Stimulated activated CD8-positive, alpha-beta memory T cell treated with anti-CD3 and anti-CD28 coated beads, Interleukin-4, amount 100 ng/mL, for 4 hours (primary cell): ENCODE results near the gene PLGRKT.
"Not testable (repeated sequence)": the region's sequence is repeated elsewhere in the genome, so short reads cannot be mapped to it uniquely, and the experiment has no call there.

Experiments used
- DNase-seq, 2 donors: peaks; one replicate each; pipeline ENCODE4 v3.0.0-alpha.2; 2020; ENCODE audit warnings: low read depth in 2 of 2, low spot score in 1 of 2

Gene PLGRKT

DNA sequence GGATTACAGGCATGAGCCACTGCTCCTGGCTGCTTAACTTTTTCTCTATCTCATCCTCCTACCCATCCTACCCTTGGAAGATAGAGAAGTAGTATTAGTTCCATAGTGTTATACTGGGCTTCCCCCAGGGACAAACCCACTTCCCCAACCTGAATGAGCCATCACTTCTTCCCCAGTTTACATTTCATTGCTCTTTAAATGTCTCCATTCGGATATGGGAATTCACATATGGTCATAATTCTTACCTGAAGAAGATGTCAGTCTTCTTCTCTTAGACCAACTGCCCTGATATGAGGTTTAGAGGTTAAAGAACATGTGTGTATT is 14.5 kb upstream of the PLGRKT start:
- no peak for DNase-seq

GRCh38 chr9:5450359-5451091 is 12.8 kb upstream of the PLGRKT start, which contains the start of gene CD274:
CD274 (plus strand) TSS chr9:5450542; CDS start chr9:5456114, 5,572 bp downstream.
- DNase-seq: peak; percentile 58 to 74

- DNase-seq: no peak
These were observed 12.0 kb upstream of the PLGRKT start for GRCh38 chr9:5449521-5450358.

GRCh38 chr9:5448461-5449435 is 11.0 kb upstream of the PLGRKT start:
- DNase-seq: no peak

- DNase-seq: no peak
These were observed 10.3 kb upstream of the PLGRKT start for GRCh38 chr9:5448016-5448415.

GRCh38 chr9:5447337-5447736 is 9.6 kb upstream of the PLGRKT start:
- no peak for DNase-seq

GRCh38 chr9:5446451-5447236 is 8.9 kb upstream of the PLGRKT start:
- DNase-seq: no peak

DNA sequence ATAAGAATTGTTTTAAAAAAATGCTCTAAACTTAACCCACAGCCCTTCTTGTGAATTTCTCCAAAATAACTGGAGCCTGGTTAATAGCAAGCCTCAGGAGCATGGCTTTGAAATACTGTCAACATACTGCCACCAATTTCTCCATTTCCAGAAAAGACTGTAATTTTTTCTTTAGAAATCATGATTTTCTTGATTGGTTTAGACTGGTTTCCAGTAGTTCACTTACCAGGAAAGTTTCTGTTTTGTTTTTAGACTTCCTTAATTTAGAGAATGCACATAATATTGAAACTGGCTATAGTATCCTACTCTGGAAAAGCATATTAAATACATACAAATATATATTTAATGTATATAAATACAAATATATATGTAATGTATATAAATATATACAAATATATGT is 8.2 kb upstream of the PLGRKT start:
- no peak for DNase-seq

- not testable (repeated sequence) for DNase-seq
These were observed 7.4 kb upstream of the PLGRKT start for GRCh38 chr9:5445096-5445495.

GRCh38 chr9:5443850-5444249 is 6.1 kb upstream of the PLGRKT start:
- DNase-seq: no peak

- DNase-seq: no peak
These were observed 4.8 kb upstream of the PLGRKT start for GRCh38 chr9:5442400-5443011.

DNA sequence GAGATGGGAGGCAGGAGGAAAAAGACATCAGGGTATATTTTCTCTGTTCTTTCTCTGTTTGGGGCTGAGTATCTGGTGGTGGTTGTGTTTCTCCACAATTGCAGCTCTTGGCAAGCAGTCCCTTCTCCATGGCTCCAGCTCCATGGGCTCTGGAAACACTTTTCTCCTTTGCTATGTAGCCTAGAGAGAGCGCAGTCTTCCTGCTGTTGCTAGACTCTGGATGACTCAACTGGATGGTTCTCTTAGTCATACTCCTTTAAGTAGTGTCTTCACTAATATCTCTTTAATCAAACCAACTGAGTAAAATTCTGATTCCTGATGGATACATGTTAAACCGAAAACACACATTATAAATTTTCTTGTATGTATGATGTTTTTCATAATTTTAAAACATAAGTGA is 3.3 kb upstream of the PLGRKT start:
- no peak for DNase-seq

- DNase-seq: no peak
These were observed 2.7 kb upstream of the PLGRKT start for GRCh38 chr9:5440426-5440825.

GRCh38 chr9:5438301-5439162 is 807 bp upstream of the PLGRKT start:
- DNase-seq: no peak

DNA sequence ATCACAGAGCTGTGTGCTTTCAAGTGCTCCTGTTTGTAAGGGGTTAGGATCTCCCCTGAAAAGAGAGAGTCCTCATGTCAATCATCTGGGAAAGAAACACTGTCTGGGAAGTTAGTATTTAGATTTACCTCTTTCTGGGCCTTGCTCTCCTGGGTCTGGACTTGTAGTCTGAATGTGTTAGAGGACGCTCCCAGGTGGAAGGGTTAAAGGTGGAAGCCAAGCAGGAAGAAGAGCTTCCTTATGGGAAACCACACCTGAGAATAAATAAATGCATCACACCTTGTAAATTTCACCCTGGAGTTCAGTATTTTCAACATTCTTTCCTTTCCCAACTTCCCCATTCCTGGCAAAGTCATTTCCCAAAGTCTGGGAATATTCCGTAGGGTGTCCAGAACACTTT is 1.3 kb downstream of the PLGRKT start:
- DNase-seq: no peak

- DNase-seq: no peak
These were observed 1.8 kb downstream of the PLGRKT start for GRCh38 chr9:5435912-5436311.

DNA sequence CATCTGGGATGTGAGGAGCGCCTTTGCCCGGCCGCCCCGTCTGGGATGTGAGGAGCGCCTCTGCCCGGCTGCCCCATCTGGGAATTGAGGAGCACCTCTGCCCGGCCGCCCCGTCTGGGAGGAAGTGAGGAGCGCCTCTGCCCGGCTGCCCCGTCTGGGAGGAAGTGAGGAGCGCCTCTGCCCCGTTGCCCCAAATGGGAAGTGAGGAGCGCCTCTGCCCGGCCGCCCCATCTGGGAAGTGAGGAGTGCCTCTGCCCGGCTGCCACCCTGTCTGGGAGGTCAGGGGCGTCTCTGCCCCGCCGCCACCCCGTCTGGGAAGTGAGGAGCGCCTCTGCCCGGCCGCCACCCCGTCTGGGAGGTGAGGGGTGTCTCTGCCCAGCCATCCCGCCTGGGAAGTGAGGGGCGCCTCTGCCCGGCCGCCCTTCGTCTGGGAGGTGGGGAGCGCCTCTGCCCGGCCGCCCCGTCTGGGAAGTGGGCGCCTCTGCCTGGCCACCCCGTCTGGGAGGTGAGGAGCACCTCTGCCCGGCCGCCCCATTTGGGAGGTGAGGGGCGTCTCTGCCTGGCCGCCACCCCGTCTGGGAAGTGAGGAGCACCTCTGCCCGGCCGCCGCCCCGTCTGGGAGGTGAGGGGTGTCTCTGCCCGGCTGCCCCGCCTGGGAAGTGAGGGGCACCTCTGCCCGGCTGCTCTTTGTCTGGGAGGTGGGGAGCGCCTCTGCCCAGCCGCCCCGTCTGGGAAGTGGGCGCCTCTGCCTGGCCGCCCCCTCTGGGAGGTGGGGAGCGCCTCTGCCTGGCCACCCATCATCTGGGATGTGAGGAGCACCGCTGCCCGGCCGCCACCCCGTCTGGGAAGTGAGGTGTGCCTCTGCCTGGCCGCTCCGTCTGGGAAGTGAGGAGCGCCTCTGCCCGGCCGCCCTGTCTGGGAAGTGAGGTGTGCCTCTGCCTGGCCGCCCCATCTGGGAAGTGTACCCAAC is 3.6 kb downstream of the PLGRKT start:
- DNase-seq: not testable (repeated sequence)

- DNase-seq: not testable (repeated sequence)
These were observed 4.4 kb downstream of the PLGRKT start for GRCh38 chr9:5433328-5433727.
